Stimulated activated CD8-positive, alpha-beta memory T cell treated with anti-CD3 and anti-CD28 coated beads, Interleukin-15, amount 100 ng/mL, for 4 hours (primary cell): Measurements from ENCODE around the gene FLT1.

ENCODE experiments used
- DNase-seq, 2 donors: peaks; one replicate each; pipeline ENCODE4 v3.0.0-alpha.2; 2020; ENCODE audit warnings: low read depth in 2 of 2

Gene FLT1

DNA sequence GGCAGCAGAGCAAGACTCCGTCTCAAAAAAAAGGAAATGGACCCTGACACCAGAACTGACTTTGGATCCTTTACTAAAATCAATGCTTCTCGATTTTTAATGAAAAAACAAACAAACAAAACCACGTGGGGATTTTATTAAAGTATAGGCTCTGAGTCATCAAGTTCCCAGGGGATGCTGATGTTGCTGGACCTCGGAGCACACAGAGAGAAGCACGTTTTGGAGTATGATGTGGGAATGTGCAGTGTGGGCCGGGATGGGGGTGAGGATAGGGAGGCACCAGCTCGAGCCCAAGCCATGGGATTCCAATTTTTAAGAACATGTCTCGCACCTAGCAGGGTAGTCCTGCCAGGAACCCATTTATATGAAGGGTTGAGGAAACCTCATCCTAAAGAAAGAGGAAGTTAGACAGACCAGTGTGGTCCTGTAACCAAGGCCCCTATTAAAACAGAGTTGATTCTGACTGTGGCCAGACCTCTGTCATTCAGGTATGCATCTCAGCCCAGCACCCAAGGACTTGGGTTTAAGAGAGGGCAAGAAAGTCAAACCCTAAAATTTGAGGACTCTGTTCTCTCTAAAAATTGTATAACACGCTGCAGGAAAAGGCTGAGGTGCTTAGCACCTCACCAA, 6.4 kb downstream of the FLT1 start:
- no peak for DNase-seq

DNA sequence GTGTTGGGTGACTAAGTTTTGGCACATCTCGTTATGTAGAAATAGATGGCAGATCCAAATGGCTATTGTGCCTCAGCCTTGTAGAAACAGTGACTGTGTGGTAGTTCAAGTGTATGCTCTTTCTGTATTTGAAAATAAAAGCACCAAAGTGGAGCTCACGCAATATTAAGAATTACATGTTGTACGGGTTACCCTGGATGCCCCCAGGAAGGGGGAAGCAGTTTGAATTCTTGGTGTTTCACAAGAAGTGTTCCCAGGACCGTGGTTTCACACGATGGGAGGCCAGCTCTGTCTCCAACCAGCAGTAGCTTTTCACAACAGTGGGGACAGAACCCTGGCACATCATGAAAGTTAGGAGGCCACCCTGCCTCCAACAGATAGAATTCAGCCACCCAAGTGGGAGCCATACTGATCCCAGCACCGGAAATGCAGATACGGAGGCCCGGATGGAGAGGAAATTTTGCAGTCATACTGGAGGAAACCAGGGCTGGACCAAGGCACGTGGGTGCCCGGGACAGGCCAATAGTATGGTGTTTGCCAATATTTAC, 8.9 kb downstream of the FLT1 start:
- DNase-seq: no peak

DNA sequence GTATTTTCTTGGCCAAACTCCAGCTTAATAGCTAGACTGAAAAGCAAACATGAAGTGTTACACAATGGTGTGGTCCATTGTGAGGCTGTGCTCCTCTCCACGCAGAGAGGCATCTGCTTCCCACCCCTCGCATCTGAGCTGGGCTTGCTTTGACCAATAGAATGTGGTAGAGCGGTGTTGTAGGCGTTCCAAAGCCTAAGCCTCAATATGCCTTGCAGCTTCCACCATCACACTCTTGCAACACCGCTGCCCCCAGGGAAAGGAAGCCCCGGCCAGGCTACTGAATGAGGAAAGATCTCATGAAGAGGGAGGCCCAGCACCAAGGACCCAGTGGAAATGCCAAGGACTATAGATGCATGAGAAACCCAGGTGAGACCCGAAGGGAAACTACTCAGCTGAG, 9.4 kb downstream of the FLT1 start:
- no peak for DNase-seq

DNA sequence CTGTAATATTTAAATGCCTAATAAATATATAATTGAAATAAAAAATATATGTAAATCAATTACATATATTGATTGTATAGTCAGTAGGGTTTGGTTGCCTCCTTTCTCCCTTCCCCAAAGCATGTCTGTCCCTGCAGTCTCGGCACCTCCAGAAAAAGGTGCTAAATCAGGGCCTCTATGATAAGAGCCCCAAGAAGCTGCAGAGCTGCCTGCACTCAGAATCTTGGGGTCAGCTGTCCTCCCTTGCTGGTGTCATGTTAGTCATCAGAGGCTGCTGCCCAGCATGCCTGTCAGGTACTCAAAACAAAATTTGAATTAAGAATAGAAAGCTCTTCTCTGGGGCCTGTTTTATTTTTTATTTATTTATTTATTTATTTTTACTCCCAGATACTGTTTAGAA, 9.8 kb downstream of the FLT1 start:
- no peak for DNase-seq

DNA sequence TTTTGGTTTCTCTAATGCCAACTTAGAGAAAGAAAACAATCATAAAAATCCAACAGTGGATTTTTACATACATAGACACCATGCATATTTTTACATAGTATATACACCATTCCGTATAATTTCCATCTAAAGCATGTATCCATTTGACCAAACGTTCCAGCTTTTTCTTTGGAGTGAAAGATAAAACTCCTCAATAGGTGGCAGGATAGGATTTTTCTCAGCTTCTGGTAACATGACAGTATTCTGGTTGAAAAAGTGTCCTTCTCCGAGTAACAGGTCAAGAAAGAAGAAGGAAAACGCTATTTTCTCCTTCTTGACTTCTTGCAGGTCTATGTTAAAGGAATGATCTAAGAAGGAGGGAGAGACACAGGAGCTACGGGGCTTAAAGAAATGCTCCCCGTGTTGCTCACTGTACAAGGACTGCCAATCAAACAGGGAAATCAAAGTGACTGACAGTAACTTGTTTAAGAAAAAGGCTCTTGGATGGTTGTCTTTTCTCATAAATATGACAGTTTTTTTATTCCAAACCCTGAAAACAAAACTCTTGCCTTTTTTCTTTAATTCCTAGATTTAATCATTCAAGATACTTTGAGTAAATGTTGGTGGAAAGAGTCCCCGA, 11.5 kb downstream of the FLT1 start:
- no peak for DNase-seq

DNA sequence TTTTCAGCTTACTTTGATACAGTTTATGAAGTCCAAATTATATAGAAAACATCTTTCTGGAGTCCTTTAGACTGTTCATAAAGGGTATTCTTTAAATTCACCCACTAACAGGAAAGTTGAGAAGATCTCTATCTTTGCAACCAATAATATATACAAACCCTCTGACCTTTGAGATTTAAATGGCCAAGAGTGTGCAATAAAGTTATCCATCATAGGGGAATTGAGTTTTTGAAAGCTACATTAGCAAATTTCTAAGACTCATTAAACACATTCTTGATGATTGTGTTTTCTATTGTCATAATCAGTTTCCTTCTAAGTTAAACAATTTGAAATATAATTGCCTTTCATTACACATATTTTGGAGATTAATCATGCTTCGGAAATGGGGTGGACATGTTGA, 15.9 kb downstream of the FLT1 start:
- DNase-seq: no peak

DNA sequence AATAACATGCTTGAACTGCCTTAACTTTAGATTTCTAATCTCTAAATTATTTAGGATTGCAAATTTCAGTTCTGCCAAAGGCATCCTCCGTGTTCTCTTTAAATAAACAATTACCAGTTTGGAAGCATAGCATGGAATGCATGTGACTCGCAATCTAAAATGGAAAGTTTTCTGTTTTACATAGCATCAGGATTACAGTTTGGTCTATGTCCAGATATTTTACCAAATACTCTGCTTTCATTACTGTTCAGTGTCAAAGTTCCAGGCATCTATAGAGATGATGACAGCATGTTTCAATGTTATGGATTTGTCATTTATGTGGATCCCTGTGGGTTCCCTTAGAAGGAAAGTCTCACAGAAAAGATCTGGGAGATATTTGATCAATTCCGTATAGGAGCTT, 16.8 kb downstream of the FLT1 start:
- DNase-seq: no peak

DNA sequence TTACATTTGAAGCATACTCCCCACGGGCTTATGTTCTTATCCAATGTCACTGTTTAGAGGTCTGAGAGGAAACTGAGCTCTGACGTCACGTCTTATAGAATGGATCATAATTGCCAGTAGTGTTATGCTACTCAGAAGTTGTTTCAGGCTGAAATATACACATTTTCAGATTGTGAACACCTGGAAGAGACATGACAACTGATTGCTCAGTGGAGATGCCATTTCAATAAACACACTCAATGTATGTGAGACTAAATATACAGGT, 17.3 kb downstream of the FLT1 start:
- no peak for DNase-seq

DNA sequence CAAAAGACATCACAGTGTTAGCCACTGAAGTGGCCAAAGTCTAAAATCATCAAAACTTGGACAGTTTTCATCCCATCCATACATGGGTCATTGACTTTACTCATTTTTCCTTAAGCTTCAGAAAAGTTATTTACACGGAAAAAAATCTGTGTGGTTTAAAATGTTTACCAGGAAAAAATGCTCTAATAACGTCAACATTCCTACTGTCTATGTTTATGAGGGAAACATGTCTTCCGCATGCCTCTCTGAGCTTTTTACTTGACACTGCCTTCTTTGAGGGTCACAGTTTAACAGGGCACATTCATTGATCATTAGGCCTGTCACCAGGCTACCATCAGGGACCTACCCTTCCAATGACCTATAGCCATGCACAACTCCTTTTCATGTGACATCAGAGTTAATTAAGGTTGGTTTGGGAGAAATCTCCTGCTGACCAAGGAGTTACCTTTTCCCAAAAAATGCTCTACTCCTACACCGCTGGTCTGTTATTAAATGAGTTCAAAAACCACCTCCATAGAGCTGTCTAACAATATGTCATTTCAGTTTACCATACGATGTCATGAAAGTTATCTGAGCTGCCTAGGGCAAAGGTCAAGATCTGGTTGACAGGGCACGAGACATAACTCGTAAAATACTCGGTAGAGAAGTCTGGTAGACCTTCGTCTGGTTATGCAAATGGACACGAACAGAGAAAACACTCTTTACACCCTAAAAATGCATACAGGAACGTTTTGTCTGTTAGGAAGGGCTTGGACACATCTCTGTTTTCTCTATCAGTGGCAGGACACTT, 17.8 kb downstream of the FLT1 start:
- DNase-seq: no peak

DNA sequence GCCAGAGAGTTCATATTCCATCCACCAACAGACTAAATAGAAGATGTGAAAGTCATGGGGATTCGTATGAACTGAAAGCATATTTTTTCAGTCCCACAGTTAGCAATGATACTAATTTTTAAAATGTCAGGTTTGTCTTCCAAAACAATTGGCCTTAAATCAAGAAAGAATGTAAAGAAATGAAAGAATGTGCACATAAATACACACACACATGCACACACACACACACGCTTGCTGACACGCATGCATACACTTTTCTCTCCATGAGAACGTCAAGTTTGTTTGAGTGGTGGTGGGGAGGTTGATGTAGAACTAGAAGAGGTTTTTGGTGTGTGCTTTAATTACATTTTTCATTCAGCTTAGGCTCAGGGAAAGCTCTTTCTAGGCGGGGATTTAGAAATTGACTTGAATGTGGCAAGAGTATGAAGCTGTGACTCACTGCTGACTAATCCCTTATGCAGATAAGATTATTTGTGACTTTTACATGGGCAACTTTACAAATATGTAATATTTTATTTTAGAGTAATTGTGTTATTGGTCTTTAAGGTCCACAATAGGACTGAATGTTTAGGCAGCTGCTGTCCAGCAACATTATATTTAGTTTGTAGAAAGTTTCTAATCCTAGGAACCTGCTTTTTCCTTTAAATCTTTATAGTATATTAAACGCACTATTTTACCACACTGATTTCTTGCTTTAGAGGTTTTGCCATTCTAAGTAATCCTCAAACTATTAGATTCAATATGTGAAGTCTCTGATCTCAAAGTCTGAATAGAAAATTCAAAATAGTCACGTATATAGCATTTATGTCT, 18.8 kb downstream of the FLT1 start:
- DNase-seq: no peak

DNA sequence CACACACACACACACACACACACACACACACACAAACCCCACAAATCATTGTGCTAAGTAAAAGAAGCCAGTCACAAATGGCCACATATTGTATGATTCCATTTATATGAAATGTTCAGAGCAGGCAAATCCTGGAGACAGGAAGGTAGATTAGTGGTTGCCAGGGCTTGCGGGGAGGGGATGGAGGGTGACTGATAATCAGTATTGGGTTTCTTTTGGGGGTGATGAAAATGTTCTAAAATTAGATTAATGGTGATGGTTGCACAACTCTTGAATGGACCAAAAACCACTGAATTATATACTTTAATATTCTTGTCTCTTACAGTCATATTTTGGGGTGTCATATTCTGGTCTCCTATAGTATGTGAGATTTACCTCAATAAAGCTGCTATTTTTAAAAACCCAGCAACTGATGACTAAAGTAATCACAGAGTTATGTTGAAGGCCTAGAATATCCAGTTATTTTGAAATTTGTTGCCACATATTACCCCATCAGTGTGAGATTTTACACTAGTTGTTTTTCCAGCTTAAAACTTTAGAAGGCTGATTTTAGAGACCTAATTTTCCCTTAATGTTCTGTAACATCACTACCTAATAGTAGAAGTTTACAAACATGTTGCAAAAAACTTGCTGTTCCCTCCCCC, 20.3 kb downstream of the FLT1 start:
- DNase-seq: no peak

DNA sequence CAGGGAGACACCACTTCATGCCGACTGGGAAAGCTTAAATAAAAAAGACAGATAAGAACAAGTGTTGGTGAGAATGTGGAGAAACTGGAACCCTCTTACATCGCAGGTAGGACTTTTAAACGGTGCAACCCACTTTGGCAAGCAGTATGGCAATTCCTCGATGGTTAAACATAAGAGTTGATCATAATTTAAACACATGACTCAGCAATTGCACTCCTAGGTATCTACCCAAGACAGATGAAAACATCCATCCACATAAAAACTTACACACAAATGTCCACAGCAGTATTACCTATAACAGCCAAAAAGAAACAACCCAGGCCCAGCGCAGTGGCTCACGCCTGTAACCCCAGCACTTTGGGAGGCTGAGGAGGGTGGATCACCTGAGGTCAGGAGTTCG, 21.9 kb downstream of the FLT1 start:
- DNase-seq: no peak

DNA sequence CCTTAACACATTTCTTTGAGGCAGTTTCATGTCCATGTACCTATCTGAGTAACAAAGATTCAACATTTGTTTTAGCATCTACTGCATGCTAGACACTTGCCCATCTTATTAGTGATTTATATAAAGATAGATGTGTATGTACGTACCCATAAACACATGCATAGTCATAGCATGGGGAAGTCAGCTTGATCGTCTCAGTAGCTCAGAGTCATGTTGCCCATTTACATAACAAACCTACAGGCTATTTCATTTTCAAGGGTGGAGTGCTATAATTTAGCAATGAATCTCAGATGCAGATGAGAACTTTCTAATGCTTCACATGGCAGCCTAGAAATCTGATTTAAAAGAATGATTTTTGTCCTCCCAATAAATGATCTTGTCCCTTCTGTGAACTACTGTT, 23.5 kb downstream of the FLT1 start:
- DNase-seq: no peak

DNA sequence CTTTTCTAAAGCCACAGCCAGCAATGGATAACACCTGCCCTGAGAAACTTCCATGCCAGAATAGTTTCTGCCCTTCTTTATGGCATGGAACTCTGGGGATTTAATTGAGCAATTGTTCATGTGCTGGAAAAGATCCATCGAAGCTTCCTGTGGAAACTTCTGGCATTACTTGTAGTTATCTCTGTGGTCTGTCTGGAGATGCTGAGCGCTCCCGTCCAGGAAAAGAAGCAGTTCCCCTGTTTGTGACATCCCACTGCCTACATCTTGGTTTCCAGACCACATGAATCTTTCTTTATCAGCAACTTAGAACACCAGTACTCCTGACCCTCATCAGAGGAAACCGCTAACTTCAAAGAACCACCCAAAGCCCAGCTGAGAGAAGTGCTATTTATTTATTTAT, 24.6 kb downstream of the FLT1 start:
- DNase-seq: no peak

DNA sequence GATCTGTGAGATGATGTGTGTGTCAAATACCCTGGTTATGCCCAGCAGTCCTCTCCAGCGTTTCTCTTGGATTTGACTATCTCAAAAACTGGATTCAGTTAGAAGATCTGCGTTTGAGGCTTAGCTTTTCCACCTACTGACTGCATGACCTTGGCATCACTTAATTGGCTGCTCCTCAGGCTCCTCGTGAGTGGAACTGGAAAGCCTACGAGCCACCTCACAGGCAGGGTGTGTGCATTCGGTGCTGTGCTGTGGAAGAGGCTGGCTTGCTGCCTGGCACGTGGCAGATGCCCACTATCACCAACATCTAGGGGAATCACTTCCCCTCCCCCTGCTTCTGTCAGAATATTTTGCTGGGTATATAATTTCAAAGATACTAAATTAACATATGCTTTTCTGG, 25.6 kb downstream of the FLT1 start:
- DNase-seq: no peak

DNA sequence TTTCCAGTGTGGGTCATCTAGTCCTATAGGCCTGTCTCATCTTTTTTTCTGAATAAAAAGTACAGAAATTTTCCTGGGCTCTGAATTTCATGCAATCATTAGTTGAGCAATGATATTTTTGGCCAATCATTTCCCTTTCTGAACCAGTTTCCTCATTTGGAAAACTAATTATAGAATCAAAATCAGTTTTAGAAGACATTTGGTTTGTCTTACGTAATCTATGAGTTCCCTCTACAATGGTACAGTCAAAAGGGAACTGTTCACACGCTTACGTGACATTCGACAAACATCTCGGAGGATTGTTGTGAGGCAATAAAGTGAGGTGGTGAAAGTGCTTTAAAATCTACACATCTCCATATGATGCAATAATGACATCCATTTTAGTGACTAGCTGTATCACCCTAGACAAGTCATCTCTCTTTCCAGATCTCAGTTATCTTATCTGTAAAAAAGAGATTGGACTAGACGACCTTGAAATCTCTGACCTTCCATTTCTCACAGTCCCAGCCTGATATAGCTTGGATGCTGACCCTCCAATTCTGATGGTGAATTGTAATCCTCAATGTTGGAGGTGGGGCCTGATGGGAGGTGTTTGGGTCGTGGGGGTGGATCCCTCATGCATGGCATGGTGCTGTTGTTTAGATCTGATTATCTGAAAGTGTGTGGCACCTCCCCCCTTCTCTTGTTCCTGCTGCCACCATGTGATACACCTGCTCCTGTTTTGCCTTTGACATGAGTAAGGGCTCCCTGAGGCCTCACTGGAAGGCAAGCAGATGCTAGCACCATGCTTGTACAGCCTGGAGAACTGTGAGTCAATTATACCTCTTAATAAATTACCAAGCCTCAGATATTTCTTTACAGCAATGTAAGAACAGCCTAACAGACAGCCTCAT, 26.7 kb downstream of the FLT1 start:
- DNase-seq: no peak

DNA sequence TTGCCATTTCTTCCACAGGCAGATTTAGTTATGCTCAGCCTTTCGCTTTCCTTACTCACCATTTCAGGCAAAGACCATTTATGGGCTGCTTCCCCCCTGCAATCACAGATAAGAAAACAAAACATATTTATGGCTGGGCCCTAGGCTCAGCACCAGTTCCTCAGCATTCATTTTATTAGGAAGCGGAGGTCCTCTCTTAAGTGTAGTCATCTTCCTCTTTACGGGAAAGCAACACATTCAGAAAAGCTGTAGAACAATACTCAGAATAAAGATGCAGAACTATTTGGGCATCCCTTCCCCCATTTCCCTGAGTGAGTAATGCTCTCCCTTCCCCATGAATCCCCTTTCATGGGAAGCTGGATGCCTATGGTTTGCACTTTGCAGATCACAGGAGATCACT, 27.9 kb downstream of the FLT1 start:
- DNase-seq: no peak

DNA sequence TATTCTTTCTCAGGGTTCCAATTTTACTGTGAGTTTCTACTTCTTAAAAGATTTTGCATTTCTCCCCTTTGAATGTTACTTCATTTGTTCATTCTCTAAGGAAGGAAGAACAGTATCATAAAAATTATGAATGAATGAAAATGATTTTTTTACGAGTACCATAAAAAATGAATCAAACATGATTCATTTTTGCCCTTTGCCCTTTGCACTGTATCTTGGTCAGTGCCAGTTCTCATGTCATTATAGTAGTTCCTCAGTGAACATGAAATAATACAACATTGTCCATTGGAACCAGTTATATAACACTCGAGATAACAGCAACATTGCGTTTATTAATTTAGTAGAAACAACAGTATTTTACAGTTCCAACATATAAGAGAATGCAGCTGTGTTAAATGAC, 28.8 kb downstream of the FLT1 start:
- no peak for DNase-seq

DNA sequence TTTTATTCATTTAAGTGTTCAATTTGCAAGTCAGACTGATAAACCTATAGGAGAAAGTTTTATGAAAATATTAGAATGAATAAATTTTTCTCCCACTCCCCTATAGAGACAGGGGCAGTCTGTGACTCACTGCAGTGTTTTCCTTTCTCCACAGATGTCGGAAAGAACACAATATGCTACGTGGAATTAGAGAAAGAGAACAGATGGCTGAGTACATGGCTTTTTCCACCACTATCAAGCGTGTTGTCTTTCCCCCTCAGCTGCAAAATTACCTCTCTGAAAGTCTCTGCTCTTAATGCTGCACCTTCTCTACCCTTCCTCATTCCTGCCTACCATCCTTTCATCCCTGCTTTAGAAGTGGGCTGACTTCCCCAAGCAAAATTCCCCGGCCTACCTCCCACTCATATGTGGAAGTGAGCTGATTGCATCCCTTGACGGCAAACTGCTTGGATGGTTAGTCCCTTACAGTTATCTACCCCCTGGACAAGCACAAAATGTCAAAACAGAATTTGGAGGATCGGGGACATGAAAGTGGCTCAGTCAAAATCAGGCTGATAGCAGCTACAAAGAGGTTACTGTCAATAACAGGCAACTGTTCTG, 30.0 kb downstream of the FLT1 start:
- DNase-seq: no peak

DNA sequence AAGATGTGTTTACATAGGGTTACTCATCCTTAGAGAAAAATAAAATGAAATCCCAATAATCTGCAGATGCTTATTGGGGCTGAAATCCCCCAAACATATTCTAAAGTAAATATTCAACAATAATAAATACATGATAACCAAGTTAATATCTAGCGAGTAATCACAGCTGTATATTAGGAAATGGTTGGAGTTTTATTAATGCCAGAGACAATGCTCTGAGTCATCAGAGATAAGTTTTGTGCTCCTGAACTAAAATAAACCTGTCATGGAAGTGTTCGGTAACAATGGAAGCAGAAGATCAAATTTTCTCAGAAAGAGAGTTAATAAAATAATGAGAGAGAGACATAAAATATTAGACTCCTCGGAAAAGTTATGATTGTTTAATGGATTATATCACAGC, 31.4 kb downstream of the FLT1 start:
- DNase-seq: no peak

DNA sequence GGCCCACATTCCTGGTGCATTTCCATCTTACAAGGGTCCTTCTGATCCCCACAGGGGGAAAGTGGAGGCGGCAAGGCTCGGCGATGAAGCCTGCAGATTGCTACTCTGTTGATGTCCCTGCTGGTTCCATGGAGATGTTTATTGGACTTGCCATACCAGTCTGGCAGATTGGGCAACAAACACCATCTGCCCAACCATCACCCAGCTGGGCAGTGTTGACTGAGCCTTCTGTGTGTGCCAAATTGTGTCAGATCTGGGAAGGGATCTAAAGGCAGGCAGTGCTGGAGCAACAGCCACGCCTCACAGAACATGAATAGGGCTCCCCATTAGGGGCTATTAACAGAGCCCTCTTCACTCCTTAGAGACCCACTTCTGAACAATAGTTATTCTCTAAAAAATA, 35.0 kb downstream of the FLT1 start:
- no peak for DNase-seq
